SH-SY5Y (cell line): ENCODE results near the gene IARS1.

Experiments used
- GATA2 ChIP-seq: IDR thresholded peaks from 2 replicates; pipeline ENCODE4 v1.6.1; 2011; ENCODE audit warnings: mild to moderate bottlenecking, low read depth, low read length
- GATA3 ChIP-seq: IDR thresholded peaks from 2 replicates; pipeline ENCODE4 v1.6.1; 2011; ENCODE audit warnings: low read depth, mild to moderate bottlenecking, low read length, moderate library complexity

DNA sequence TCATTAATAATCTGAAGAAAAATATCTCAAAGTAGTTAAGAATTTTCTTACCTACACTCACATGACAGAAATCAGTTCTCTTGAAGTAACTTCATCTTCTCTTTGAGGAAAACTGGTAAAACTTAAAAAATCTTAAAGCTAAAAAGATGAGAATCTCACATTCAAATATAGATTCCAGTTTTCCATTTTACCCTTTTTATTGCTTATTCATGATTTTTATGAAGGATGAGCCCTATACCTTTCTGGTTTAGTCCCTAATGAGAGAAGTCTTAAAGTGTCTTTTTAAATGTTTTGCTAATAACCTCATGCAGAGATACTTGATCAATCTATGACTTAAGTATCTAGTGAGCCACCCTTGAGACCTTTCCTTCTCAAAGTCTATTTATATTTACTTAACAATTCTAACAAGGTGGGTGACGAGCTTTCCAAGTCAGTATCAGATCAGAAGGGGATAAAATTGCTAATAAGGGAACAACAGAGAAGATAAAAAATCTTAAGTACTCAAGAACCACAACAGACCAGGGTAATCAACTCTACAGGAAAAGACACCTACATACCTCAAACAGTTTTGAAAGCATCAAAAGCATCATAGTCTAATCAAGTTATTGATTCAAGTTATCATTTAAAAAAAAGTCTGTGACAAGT is 2.6 kb downstream of the IARS1 start:
- TF ChIP-seq GATA2 (no peak), GATA3 (no peak)
